K562 treated with DMSO at 1 percent for 12 hours (cell line): ENCODE results near the gene ZNF324B. TPM values are rescaled to one million over a fixed set of nuclear protein-coding genes. Genes with fewer than 3 reads are reported as not detected.

Experiments used
- total RNA-seq: library from RNA; unstranded; fragments of 300-600 nt; gene quantifications from 2 replicates; pipeline ENCODE4 v1.2.3, GENCODE V29; 2022; ENCODE audit not compliant: insufficient read depth

The ZNF324B gene
- total RNA-seq = 1.8 and 5.1 TPM in 2 replicates

DNA sequence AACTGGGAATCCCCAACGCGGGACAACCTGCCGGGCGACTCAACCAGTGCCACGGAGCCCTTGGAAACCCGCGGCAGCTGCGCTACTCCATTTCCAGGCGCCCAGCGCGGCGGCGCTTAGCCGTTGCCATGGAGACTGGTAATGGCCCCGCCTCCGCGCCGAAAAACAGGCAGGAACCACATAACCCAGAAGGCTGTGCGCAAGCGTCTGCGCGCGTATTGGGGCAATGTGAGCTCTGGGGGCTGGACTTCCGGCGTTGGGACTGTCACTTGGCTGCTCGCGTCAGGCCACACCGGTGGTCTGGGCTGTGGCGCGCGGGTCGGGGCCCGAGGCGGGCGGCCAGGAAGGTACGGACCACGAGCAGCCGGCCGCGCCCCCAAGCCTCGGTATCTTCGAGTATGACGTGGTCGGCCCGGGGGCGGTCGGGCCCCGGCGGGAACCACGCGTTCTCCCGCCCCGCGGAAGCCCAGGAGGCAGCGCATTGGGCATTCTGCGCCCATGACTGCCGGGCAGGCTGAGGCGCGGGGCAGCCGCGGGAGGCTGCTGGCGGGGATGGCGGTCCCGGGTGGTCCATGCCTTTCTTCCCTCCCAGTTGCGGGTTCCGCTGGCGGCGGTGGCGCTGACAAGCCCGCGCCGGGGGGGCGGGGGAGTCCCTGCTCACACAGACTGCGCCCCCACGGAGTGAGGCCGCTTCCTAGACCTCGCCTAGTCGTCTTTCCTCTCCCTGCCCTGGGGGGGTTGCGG is at the start of gene ZNF324B:
ZNF324B (plus strand) TSS at position 265 of the 744 bp plus-strand sequence. CDS start 2,080 bp downstream, outside the sequence.

DNA sequence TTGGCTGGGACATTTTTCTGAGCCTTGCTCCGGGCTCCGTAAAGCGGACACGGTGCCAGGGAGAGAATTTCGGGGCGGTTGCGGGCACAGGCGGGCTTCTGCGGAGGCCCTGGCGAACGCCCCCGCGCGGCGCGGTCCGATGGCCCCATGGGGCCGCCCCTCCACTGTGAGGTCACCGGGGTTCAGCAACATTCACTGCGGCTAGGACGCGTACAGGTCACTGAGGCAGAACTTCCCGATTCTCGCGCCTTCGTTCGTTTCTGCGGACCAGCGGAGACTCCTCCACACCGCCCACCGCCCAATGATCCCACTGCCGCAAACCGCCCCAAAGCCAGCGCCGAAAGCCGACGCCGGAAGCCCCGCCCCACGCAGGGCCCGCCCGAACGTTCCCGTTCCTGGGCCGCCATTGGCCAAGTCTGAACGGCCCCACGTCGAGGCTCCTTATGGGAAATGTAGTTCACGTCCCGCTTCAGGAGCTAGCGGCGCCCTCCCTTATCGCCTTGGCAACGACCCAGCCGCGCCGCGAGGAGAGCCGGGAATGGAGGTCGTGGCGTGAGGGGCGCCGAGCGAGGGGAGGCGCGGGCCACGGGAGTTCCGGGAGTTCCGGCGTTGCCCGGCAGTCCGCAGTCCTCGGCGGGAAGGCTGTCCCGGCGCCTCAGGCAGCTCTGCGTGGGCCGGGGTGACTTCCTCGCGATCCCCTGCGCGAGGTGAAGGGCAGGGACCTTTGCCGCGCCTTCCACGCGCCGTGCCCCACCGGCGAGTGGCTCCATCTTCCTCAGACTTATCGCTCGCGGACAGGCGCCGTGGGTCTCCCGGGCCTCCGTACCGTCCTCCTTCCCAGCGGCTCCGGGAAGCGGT is 43.0 kb upstream of the ZNF324B start, which contains the start of gene ZNF584:
ZNF584 (plus strand) TSS at position 498 of the 858 bp plus-strand sequence. CDS start 499 bp downstream, outside the sequence.

DNA sequence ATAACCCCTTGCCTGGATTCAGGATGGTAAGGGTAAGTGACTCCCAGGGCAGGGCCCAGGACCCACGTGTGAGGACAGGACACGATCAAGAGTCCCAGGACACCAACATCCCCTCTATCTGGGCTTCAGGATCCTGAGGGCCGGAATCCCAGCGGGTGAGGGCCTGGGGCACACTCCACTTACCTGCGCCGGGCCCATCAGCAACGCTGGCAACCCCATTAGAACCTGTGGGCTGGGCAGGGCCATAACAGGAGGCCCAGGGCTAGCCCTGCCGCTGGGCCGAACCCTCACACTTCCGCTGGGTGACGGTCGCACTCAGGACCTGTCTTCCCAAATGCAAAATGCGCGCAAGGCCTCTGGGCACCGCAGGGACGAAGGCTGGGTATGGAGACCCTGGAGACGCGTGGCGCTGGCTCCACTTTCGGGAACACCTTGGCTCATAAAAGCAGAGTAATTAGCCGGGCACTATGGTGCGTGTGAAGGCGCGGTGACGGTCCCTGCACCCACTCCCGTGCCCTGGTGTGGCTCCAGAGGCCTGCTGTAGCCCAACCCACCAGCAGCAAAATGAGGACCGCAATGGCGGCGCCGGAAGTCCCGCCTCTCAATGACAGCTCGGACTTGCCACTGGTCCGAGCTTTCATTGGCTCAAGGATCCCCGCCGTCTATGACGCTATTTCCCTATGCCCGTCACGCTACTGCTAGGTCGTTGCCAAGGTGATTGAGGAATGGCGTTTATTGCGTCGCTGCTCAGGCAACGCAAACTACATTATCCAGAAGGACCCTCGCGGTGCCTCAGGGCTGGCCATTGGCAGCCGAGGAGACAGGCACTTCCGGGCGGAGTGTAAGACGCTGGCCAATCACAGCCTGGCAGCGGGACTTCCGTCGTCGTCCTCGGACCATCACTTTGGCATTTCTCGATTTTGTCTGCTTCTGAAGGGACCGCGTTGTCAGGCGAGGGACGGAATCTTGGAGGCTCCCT is 11.6 kb upstream of the ZNF324B start, which contains the start of gene ZNF132:
ZNF132 (minus strand) TSS at position 578 of the 979 bp plus-strand sequence; CDS start at position 246, 332 bp downstream.

DNA sequence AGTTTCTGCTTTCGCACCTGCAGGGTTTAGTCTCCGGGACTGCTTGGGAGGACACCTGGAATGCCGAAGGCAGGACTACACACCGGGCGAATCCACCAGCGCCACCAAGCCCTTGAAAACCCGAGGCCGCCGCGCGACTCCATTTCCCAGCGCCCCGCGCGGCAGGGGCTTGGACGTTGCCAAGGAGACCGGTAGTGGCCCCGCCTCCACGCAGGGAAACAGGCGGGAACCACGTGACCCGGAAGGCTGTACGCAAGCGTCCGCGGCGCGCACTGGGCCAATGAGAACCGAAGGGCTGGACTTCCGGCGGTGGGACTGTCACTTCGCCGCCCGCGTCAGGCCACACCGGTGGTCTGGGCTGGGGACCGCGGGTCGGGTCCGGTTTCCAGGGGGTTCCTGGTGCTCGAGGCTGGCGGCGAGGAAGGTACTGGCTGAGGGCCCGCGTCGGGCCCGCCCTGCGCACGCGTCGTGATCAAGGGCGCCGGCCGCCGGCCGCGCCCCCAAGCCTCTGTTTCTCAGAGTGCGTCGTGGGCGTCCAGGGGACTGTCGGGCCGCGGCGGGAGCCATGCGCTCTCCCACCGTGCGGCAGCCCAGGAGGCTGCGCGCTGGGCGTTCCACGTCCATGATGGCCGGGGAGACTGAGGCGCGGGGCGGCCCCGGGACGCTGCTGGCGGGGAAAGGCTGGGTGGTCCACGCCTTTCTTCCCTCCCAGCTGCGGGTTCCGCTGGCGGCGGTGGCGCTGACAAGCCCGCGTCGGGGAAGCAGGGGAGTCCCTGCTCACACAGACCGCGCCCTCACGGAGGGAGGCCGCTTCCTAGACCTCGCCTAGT is 15.6 kb downstream of the ZNF324B start, which contains the start of gene ZNF324:
ZNF324 (plus strand) TSS at position 321 of the 830 bp plus-strand sequence. CDS start 2,106 bp downstream, outside the sequence.

DNA sequence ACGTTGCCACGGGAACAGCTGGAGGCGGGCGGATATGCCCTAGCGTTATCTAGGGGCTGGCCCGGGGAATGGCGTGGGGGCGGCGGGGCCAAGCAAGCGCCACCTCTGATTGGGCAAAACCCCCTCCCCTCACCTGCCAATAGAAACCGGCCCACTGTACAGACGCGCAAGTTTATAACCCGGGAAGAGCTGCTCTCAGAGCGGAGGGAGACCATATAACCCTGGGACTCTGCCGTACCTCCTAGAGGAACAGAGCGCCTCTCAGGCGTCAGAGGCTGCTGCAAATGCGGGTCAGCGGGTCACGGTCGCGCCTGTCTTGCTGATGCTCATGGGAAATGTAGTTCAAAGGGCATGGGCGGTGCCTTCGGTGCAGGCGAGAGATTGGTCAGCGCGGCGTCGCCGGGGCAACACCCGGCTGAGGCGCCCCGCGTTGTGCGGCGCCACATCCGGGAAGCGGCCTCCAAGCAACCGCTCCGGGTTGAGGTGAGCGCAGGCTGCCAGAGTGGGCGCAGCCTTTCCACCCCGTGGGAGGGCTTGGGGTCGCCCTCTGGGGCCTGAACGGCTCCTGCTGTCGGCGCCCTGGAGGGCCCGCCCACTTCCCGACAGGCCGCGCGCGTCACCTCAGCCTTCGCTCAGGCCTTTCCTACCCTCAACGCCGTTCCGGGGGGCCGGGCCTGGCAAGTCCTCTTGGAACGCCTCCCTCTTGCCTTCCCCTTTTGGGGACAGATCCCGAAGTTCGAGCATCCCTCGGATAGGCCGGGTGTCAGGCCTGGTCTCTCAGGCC is 24.5 kb downstream of the ZNF324B start, which contains the start of gene ZNF446:
ZNF446 (plus strand) TSS at position 639 of the 784 bp plus-strand sequence. CDS start 867 bp downstream, outside the sequence.

Other genes starting within 250 kb of the ZNF324B start
- 19.2 and 86.8 TPM in 2 replicates for gene ZNF544, start 222.7 kb upstream of the ZNF324B start, total RNA-seq
- 1.1 and 2.3 TPM in 2 replicates for gene ZNF8, start 172.7 kb upstream of the ZNF324B start, total RNA-seq
- gene ERVK3-1, start 146.2 kb upstream of the ZNF324B start, total RNA-seq = 88.3 and 106 TPM in 2 replicates
- gene ZSCAN22, start 124.6 kb upstream of the ZNF324B start, total RNA-seq = 1.4 and 3.5 TPM in 2 replicates
- 45.3 and 79.2 TPM in 2 replicates for gene A1BG, start 98.1 kb upstream of the ZNF324B start, total RNA-seq
- gene ZNF497, start 88.9 kb upstream of the ZNF324B start, total RNA-seq = 2.4 and 4.5 TPM in 2 replicates
- gene ZNF837, start 70.6 kb upstream of the ZNF324B start, total RNA-seq = 3.3 and 3.6 TPM in 2 replicates
- gene RPS5, start 64.4 kb upstream of the ZNF324B start, total RNA-seq = 4,498 and 7,272 TPM in 2 replicates
- not detected in 2 replicates for gene RNF225, start 56.0 kb upstream of the ZNF324B start, total RNA-seq
- gene ZNF584, start 43.0 kb upstream of the ZNF324B start, total RNA-seq = 7.4 and 21.7 TPM in 2 replicates
- gene ZNF132, start 11.5 kb upstream of the ZNF324B start, total RNA-seq = 0.32 and 0.47 TPM in 2 replicates
- 8.4 and 11.7 TPM in 2 replicates for gene ZNF324, start 15.5 kb downstream of the ZNF324B start, total RNA-seq
- 8.1 and 13.6 TPM in 2 replicates for gene ZNF446, start 24.7 kb downstream of the ZNF324B start, total RNA-seq
- gene SLC27A5, start 60.4 kb downstream of the ZNF324B start, total RNA-seq = 20.0 and 25.4 TPM in 2 replicates
- gene ZBTB45, start 68.2 kb downstream of the ZNF324B start, total RNA-seq = 11.0 and 15.4 TPM in 2 replicates
- gene TRIM28, start 92.4 kb downstream of the ZNF324B start, total RNA-seq = 666 and 733 TPM in 2 replicates
- gene CHMP2A, start 103.5 kb downstream of the ZNF324B start, total RNA-seq = 148 and 177 TPM in 2 replicates
- 113 TPM in 2 replicates for gene UBE2M, start 107.0 kb downstream of the ZNF324B start, total RNA-seq
- gene MZF1, start 121.7 kb downstream of the ZNF324B start, total RNA-seq = 9.7 and 16.9 TPM in 2 replicates